Effector memory CD8-positive, alpha-beta T cell (primary cell): ENCODE measurements around the gene MT2A.
A peak's percentile ranks its signal among the peaks of the same experiment; 100 is the strongest.
"Not testable (repeated sequence)": the region's sequence is repeated elsewhere in the genome, so short reads cannot be mapped to it uniquely, and the experiment has no call there.

Source experiments
- ATAC-seq: fragments of 150-1000 bp; cut with Tn5 transposase; replicated peaks from 2 replicates; pipeline ENCODE4 v1.10.0; 2021; ENCODE audit warnings: mild to moderate bottlenecking, moderate library complexity
- DNase-seq, 3 experiments: peaks; one replicate each; pipeline ENCODE4 v3.0.0; 2021
- H3K27ac Mint-ChIP-seq, 2 donors: one replicate each; pipeline ENCODE4 v1.8.0; 2022; ENCODE audit warnings: mild to moderate bottlenecking in 2 of 2, mixed read lengths in 2 of 2, moderate library complexity in 2 of 2
- H3K27me3 Mint-ChIP-seq, 2 donors: one replicate each; pipeline ENCODE4 v1.8.0; 2022; ENCODE audit warnings: mixed read lengths in 2 of 2
- H3K36me3 Mint-ChIP-seq: one replicate; pipeline ENCODE4 v1.8.0; 2022; ENCODE audit warnings: mild to moderate bottlenecking, moderate library complexity, mixed read lengths; ENCODE audit not compliant: insufficient read depth
- H3K4me1 Mint-ChIP-seq, 2 donors: one replicate each; pipeline ENCODE4 v1.8.0; 2022; ENCODE audit warnings: low read depth in 2 of 2, mixed read lengths in 2 of 2
- H3K4me3 Mint-ChIP-seq, 2 donors: one replicate each; pipeline ENCODE4 v1.8.0; 2022; ENCODE audit warnings: mild to moderate bottlenecking in 2 of 2, mixed read lengths in 2 of 2, moderate library complexity in 2 of 2
- H3K9me3 Mint-ChIP-seq, 2 donors: one replicate each; pipeline ENCODE4 v1.8.0; 2022; ENCODE audit warnings: mixed read lengths in 2 of 2

The MT2A gene

DNA sequence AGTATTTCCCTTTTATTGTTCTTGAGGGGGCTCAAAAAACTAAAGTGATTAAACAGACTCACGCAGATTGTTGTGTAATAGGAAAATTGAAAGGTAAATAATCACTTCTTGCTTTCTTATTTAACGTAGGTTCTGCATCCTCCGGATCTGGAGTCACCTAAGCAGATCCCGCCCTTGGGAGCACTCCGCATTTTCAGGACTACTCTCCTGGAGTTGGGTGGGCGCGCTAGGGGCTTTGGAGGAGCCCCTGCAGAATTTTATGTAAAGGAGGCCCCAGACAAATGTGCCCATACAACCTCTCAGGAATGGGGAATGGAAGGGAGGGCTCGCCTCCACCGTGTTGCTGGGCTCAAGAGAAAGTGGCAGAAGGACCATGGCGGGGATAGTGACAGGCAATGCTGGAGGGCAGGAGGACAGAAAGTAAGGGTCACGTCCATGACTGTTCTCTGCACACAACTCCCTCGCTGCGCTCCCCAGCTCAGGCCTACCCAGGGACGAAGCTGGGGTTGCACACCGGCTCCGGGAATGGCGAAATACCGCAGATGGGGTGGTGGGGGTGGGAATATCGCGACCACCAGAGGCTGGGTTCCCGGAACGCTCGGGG, 8.3 kb downstream of the MT2A start:
- Mint-ChIP-seq H3K4me1 (peaks cover 0 to 4% of the 10 kb centered on the region in 2 donors), H3K27me3 (peaks cover 0 to 36% of the 10 kb centered on the region in 2 donors), H3K27ac (no peak overlapping the region), H3K4me3 (peak overlapping the region; percentile 48 to 62), H3K9me3 (no peaks in the 10 kb centered on the region), H3K36me3 (no peaks in the 10 kb centered on the region)
- DNase-seq: no peak
- ATAC-seq: no peak

DNA sequence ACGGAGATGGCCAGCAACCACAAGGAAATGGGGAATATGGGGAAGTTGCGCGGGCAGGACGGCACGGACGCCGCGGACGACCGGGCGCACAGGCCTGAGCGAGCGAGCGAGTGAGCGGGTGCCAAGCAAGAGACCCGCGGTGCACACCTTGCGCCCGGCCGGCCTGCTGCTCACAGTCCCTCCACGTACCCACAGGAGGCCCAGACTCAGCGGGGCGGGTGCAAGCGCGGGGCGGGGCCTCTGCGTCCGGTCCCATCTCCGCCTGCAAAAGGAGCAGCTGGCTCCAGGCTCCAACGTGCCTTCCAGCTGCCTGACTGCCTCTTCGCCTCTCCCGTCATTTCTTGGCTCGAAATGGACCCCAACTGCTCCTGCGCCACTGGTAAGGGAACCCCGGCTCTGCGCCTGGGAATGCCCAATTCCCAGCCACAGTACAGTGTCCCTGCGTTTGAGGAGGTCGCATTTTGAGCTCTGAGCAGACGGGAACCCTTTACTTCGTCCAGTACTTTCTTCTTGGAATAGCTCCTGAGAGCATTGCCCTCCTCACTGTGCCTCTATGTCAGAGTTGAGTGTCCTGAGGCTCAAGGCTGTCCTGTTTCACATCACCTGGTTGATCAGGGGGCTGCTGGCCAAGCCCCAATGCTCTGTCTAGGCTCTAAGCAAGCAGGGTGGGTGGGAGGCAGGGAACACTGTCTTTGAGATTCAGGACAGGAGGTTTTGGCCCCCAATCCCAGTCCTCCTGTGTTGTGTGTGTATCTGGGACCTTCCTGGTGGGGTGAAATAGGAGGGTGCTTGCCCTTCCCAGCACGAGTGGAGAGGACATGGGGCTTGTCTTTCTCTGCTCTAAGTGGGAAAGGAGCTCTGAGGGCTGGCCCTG, 9.1 kb downstream of the MT2A start:
- peaks cover 0 to 36% of the 10 kb centered on the region in 2 donors for H3K27me3 Mint-ChIP-seq

DNA sequence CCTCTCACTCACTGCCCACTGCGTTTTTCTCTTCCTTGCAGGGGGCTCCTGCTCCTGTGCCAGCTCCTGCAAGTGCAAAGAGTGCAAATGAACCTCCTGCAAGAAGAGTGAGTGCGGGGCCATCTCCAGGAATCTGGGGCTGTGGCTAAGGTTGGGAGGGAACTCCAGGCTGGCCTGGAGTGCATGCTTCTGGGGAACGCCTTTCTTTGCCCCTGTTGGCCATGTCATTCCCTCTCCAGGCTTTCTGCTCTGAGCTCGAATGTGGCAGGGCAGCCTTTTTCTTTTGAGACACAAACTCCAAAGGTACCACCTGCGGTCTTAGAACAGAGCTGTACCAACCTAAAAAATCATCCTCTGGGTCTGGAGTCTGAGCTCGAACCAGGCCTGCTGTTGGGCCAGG, 9.8 kb downstream of the MT2A start:
- ATAC-seq: no peak
- Mint-ChIP-seq H3K27ac (no peak overlapping the region), H3K9me3 (no peaks in the 10 kb centered on the region), H3K4me3 (no peak overlapping the region), H3K27me3 (peaks cover 0 to 36% of the 10 kb centered on the region in 2 donors), H3K36me3 (peaks cover under 1% of the 10 kb centered on the region), H3K4me1 (peaks cover 0 to 4% of the 10 kb centered on the region in 2 donors)
- DNase-seq: no peak

More for the DNA sequence above, 9.1 kb downstream of the MT2A start:
- peak overlapping the region; percentile 48 to 62 for H3K4me3 Mint-ChIP-seq
- ATAC-seq (peak; percentile 97), DNase-seq (peak in 1 of 3 experiments; percentile 29)
- H3K36me3 Mint-ChIP-seq: no peaks in the 10 kb centered on the region
- no peaks in the 10 kb centered on the region for H3K9me3 Mint-ChIP-seq
- H3K4me1 Mint-ChIP-seq: peaks cover 0 to 4% of the 10 kb centered on the region in 2 donors
- H3K27ac Mint-ChIP-seq: no peak overlapping the region

DNA sequence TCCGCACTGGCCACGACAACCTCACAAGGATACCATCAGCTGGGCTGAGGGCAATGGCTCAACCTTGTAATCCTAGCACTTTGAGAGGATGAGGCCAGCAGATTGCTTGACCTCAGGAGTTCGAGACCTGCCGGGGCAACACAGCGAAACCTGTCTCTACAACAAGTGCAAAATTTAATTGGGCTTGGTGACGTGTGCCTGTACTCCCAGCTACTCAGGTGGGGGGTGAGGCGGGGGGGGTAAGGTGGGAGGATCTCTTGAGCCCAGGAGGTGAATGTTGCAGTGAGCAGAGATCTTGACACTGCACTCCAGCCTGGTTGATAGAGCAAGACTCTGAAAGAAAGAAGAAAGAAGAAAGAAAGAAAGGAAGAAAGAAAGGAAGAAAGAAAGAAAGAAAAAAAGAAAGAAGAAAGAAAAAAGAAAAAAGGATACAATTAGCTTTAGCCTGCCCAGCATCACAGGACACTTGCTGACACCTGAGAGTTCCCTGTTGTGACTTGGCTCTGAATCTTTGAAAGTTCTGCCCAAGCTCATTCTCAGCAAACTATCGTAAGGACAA, 12.0 kb downstream of the MT2A start:
- Mint-ChIP-seq H3K4me1 (peaks cover 7 to 10% of the 10 kb centered on the region in 2 donors), H3K27ac (no peak overlapping the region), H3K27me3 (peaks cover 0 to 45% of the 10 kb centered on the region in 2 donors), H3K36me3 (peaks cover 2% of the 10 kb centered on the region), H3K4me3 (no peak overlapping the region), H3K9me3 (no peaks in the 10 kb centered on the region)
- ATAC-seq: no peak
- DNase-seq: no peak

DNA sequence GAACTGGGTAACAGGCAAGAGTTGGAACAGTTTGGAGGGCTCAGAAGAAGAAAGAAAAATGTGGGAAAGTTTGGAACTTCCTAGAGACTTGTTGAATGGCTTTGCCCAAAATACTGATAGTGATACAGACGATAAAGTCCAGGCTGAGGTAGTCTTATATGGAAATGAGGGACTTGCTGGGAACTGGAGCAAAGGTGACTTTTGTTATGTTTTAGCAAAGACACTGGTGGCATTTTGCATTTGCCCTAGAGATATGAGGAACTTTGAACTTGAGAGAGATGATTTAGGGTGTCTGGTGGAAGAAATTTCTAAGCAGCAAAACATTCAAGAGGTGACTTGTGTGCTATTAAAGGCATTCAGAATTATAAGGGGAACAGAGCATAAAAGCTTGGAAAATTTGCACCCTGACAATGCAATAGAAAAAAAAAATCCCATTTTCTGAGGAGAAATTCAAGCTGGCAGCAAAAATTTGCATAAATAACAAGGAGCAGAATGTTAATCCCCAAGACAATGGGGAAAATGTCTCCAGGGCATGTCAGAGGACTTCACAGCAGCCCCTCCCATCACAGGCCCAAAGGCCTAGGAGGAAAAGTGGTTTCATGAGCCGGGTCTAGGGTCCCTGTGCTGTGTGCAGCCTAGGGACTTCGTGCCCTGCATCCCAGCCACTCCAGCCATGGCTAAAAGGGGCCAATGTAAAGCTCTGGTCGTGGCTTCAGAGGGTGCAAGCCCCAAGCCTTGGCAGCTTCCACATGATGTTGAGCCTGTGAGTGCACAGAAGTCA, 13.5 kb downstream of the MT2A start:
- ATAC-seq, H3K9me3 Mint-ChIP-seq, DNase-seq, H3K36me3 Mint-ChIP-seq, H3K4me3 Mint-ChIP-seq: not testable (repeated sequence)
- Mint-ChIP-seq H3K27me3 (peaks cover 0 to 53% of the 10 kb centered on the region in 2 donors), H3K27ac (peak overlapping the region in 1 of 2 donors; percentile 79), H3K4me1 (peaks cover 12% of the 10 kb centered on the region in 2 donors)

DNA sequence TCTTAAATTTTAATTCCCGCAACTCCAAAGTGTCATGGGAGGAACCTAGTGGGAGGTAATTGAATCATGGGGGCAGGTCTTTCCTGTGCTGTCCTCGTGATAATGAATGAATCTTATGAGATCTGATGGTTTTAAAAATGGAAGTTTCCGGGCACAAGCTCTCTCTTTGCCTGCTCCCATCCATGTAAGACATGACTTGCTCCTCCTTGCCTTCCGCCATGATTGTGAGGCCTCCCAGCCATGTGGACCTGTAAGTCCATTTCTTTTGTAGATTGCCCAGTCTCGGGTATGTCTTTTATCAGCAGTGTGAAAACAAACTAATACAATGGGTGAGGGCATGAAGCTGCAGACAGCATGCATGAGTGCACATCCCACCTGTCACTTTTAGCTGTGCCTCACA, 14.8 kb downstream of the MT2A start:
- Mint-ChIP-seq H3K27me3 (peaks cover 0 to 40% of the 10 kb centered on the region in 2 donors), H3K4me1 (peaks cover 11 to 12% of the 10 kb centered on the region in 2 donors)
- not testable (repeated sequence) for H3K36me3 Mint-ChIP-seq, DNase-seq, H3K4me3 Mint-ChIP-seq, ATAC-seq, H3K9me3 Mint-ChIP-seq, H3K27ac Mint-ChIP-seq

DNA sequence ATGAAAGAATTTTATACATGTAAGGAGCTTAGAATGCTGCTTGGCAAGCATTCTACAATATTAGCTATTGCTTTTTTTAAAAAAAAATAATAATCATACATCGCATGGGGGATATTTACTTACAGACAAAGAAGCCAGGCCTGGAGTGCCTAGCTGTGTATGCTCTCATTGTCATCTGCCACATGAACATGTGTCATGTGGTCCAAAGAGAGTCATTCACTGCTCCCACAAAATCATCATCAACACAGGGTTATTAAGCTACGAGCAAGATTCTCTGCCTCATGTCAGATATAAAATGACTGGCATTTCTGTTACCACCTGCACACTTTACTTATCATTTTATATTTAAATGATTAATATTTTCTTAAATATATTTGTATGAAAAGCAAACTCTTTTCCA, 15.3 kb downstream of the MT2A start:
- Mint-ChIP-seq H3K27ac (no peak overlapping the region), H3K27me3 (peaks cover 0 to 39% of the 10 kb centered on the region in 2 donors), H3K4me3 (no peak overlapping the region), H3K4me1 (peaks cover 12% of the 10 kb centered on the region in 2 donors), H3K9me3 (no peaks in the 10 kb centered on the region), H3K36me3 (peaks cover 2% of the 10 kb centered on the region)
- DNase-seq (no peak), ATAC-seq (no peak)

DNA sequence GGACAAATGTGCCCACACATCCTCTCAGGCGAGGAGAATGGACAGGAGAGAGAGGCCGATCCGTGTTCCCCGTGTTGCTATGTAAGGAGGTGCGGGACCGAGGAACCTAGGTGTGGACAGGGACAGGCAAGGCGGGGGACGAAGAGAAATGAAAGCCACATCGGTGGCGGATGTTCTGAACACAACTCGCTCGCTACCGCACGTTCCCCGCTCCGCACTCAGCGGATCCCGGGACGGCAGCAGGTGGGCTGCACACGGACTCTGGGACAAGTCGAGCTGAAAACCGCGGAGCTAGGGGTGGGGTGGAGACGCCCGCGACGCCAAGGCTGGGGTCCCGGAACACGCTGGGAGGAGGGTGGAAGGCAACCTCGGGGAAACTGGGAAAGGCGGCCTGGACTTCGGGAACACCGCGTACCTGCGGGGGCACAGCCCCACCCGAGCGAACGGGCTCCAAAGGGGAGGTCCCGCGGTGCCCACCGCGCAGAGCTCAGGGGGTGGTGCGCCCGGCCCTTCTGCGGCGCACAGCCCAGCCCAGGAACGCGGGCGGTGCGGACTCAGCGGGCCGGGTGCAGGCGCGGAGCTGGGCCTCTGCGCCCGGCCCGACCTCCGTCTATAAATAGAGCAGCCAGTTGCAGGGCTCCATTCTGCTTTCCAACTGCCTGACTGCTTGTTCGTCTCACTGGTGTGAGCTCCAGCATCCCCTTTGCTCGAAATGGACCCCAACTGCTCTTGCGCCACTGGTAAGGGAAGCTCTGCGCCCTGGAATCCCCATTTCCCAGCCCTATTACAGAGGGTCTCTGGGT, 17.0 kb downstream of the MT2A start, which contains the start of gene MT1E:
MT1E (plus strand) TSS at position 642 of the 803 bp plus-strand sequence; CDS start at position 713, 71 bp downstream.
- H3K4me3 Mint-ChIP-seq: peak within 1 kb of the TSS; percentile 94 to 95
- H3K27me3 Mint-ChIP-seq: peaks cover 0 to 36% of the 10 kb centered on the region in 2 donors
- peak within 1 kb of the TSS; percentile 85 to 90 for H3K27ac Mint-ChIP-seq
- H3K36me3 Mint-ChIP-seq: peaks cover 2% of the 10 kb centered on the region
- H3K4me1 Mint-ChIP-seq: peaks cover 12 to 13% of the 10 kb centered on the region in 2 donors
- H3K9me3 Mint-ChIP-seq: no peaks in the 10 kb centered on the region
- DNase-seq: peak in 2 of 3 experiments; percentile 38 to 56
- ATAC-seq: peak; percentile 95

DNA sequence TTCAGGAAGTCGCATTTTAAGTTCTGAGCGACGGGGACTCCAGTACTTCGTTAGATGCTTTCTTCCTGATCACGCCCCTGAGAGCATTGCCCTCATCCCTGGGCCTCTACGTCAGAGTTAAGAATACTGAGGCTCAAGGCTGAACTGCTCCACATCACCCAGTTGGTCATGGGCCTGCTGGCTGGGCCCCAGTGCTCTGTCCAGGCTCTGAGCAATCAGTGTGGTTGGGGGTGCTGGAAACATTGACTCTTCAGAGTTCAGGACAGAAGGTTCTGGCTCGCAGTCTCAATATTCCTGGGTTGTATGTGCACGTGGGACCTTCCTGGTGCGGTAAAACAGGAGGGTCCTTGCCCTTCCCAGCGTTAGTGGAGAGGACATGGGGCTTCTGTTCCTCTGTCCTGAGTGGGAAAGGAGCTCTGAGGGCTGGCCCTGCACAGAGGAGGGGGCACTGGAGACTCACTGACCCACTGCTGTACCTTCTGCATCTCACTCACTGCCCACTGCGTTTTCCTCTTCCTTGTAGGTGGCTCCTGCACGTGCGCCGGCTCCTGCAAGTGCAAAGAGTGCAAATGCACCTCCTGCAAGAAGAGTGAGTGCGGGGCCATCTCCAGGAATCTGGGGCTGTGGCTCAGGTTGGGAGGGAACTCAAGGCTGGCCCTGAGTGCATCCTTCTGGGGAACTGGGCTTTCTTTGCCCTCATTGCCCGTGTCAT, 17.7 kb downstream of the MT2A start:
- Mint-ChIP-seq H3K9me3 (no peaks in the 10 kb centered on the region), H3K36me3 (peaks cover 2% of the 10 kb centered on the region), H3K4me1 (peaks cover 12 to 13% of the 10 kb centered on the region in 2 donors), H3K27me3 (peaks cover 0 to 44% of the 10 kb centered on the region in 2 donors), H3K4me3 (peak overlapping the region; percentile 94 to 95), H3K27ac (peak overlapping the region in 1 of 2 donors; percentile 90)
- DNase-seq (no peak), ATAC-seq (peak; percentile 17)

DNA sequence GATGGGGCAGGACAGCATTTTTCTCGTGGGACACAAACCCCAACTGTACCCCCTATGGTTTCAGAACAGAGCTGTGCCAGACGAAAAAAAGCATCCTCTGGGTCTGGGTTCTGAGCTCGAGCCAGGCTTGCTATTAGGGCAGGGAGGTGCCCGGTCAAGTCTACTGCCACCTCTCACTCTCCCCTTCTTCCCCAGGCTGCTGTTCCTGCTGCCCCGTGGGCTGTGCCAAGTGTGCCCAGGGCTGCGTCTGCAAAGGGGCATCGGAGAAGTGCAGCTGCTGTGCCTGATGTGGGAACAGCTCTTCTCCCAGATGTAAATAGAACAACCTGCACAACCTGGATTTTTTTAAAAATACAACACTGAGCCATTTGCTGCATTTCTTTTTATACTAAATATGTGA, 18.3 kb downstream of the MT2A start:
- peaks cover 5 to 50% of the 10 kb centered on the region in 2 donors for H3K27me3 Mint-ChIP-seq

DNA sequence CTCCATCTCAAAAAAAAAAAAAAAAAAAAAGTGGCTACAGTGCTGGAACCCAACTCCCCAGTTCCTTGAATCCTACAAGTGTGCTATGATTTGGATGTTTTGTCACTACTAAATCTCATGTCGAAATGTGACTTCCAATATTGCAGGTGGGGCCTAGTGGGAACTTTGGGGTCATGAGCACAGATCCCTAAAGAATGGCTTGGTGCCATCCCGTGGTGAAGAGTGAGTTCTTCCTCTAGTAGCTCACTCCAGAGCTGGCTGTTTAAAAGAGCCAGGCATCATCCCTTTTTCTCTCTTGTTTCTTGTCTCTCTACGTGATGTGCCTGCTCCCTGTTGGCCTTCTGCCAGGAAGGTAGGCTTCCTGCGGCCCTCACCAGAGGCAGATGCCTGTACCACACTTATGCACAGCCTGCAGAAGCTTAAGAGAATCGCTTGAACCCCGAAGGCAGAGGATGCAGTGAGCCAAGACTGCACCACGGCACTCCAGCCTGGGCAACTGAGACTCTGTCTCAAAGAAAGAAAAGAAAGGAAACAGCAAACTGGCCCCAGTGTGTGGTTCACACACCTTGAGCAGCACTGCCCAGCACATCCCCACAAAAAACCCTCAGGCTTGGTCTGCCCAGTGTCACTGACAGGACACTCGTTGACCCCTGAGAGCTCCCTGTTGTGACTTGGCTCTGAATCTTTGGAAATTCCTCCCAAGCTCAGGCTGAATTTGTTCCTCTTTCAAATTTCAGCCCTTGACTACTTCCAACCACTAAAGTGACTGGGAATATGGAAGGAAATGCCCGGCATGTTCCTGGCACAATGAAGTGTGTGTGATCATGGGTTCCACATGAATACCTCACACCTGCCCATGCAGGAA, 20.3 kb downstream of the MT2A start:
- no peaks in the 10 kb centered on the region for H3K9me3 Mint-ChIP-seq
- H3K27ac Mint-ChIP-seq: no peak overlapping the region
- H3K4me3 Mint-ChIP-seq: no peak overlapping the region
- no peaks in the 10 kb centered on the region for H3K36me3 Mint-ChIP-seq
- ATAC-seq (no peak), DNase-seq (no peak)
- peaks cover 14 to 17% of the 10 kb centered on the region in 2 donors for H3K4me1 Mint-ChIP-seq
- H3K27me3 Mint-ChIP-seq: peaks cover 22 to 70% of the 10 kb centered on the region in 2 donors

More for the DNA sequence above, 18.3 kb downstream of the MT2A start:
- peak overlapping the region in 1 of 2 donors; percentile 95 for H3K4me3 Mint-ChIP-seq
- H3K9me3 Mint-ChIP-seq: no peaks in the 10 kb centered on the region
- ATAC-seq (no peak), DNase-seq (no peak)
- peaks cover 12 to 15% of the 10 kb centered on the region in 2 donors for H3K4me1 Mint-ChIP-seq
- no peak overlapping the region for H3K27ac Mint-ChIP-seq
- H3K36me3 Mint-ChIP-seq: peaks cover 2% of the 10 kb centered on the region
